Ovary (tissue), 3 donors: ENCODE data around the gene CYP4F12.

ENCODE experiments used
- CTCF ChIP-seq, 3 donors: fragments of 450-650 bp in 2 of 3; fragments of 200-600 bp in 1 of 3; IDR thresholded peaks; one replicate each; pipeline versions ENCODE4 v1.5.1 to v1.8.0; 2016 to 2022; ENCODE audit warnings: antibody characterized with exemption in 3 of 3, mild to moderate bottlenecking in 1 of 3
- EP300 ChIP-seq: sonication (generic); formaldehyde crosslinking; IDR thresholded peaks from one replicate; pipeline ENCODE4 v1.6.1; 2017; ENCODE audit warnings: antibody characterized with exemption
- POLR2A ChIP-seq: fragments of 450-650 bp; IDR thresholded peaks from one replicate; pipeline ENCODE4 v1.6.1; 2017; ENCODE audit warnings: antibody characterized with exemption, mild to moderate bottlenecking, moderate library complexity
- donor health status: DM: no; HTN: no; CAD: no.

DNA sequence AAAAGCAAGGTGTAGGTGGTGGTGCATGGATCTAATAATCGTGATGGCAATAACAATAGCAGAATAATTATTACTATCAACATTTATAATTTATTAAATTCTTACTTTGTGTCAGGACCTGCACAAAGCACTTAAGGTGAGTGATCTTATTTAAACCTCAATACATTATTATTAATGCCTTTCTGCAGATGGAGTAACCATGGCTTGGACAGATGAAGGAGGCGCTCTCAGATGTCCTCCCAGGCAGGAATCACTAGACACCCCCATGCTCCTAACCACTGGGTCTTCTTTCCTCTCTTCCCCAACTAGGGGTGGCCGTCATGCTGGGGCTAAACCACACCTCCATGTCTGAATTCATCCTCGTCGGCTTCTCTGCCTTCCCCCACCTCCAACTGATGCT is 54.8 kb downstream of the CYP4F12 start, which contains the start of gene OR10H2:
- TF ChIP-seq CTCF (IDR thresholded peaks at IDR 0.05) (no peak), POLR2A (no peak), EP300 (no peak)
